Right lung (tissue), 5 donors: ENCODE measurements around the gene IFNG. TPM values are rescaled to one million over a fixed set of nuclear protein-coding genes. Genes with fewer than 3 reads are reported as not detected.

Experiments used
- DNase-seq, 2 donors: peaks; one replicate each; pipeline ENCODE4 v3.0.0-alpha.2; 2013
- polyA plus RNA-seq, 5 donors: library from polyadenylated mRNA; unstranded; fragments of 120-200 nt; gene quantifications; one replicate each; pipeline versions ENCODE4 v1.2.1 to v1.2.3, GENCODE V29; 2013; ENCODE audit warnings: inconsistent platforms in 1 of 5, low replicate concordance in 1 of 5; ENCODE audit not compliant: insufficient read length in 5 of 5, insufficient read depth in 1 of 5

The IFNG gene
- polyA plus RNA-seq, 5 donors, result 0.12 TPM; not detected in 4

GRCh38 chr12:68169213-68169889 lies 9.8 kb upstream of the IFNG start:
- no peak for DNase-seq

DNA sequence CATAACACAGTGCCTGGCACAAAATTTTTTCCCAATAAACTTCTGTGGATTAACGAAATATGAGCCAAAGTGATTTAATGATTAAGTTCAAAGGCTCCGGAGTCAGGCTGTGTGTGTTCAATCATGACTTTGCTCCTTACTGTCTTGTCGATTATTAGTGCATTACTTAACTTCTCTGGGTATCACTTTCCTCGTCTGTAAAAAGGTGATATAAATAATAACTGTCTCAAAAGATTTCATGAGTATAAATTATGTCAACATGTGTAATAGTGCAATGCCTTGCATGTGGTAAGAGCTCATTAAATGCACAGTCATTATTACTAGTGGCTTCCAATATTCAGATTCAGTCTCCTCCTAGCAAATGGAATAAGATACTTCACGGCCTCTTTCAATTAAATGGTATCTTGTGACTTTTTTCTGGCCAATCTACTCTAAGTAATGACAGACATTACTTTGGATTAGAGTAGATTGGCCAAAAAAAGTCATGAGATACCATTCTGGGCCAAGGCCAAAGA lies 6.8 kb upstream of the IFNG start:
- no peak for DNase-seq

GRCh38 chr12:68163560-68164081 lies 4.1 kb upstream of the IFNG start:
- no peak for DNase-seq

DNA sequence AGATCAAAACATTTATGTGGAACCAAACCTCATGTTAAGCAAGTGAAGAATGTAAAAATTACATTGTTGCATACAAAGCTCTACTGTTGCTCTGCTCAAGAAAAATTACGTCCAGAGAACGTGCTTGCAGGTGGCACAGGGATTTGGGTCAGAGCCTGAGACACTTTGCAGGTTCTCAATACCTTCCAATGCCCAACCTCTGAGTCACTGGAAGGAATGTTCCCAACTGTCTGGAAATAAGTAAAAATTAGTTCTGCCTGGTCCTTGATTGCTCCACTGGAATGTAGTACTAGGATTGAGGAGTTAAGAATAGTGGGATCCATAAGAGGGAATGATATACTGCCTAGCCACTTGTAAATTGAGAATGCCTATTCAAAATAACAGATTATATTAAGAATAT lies 2.8 kb upstream of the IFNG start:
- no peak for DNase-seq

GRCh38 chr12:68158432-68158831 lies 1.1 kb downstream of the IFNG start:
- DNase-seq, result no peak

GRCh38 chr12:68157380-68157779 lies 2.2 kb downstream of the IFNG start:
- no peak for DNase-seq

DNA sequence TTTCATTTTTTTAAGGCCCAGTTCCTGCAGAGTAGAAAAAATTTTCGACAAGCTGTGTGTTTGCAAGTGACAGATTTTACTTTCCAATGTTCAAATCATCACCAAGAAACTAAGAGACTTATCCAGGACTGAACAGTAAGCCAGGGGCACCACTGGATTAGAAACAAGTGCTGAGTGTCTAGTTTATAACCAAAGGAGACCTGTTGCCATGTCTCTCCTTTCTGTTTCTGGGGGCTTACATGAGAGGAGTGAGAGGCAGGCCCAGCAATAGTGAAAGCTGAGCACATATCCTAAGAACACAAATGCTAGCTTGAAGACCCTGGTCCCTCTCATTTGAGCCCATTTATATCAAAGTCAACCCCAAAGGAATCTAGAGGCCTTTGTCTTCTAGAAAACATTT lies 2.9 kb downstream of the IFNG start:
- no peak for DNase-seq

- no peak for DNase-seq
Observed at GRCh38 chr12:68154779-68155178, 4.8 kb downstream of the IFNG start.

DNA sequence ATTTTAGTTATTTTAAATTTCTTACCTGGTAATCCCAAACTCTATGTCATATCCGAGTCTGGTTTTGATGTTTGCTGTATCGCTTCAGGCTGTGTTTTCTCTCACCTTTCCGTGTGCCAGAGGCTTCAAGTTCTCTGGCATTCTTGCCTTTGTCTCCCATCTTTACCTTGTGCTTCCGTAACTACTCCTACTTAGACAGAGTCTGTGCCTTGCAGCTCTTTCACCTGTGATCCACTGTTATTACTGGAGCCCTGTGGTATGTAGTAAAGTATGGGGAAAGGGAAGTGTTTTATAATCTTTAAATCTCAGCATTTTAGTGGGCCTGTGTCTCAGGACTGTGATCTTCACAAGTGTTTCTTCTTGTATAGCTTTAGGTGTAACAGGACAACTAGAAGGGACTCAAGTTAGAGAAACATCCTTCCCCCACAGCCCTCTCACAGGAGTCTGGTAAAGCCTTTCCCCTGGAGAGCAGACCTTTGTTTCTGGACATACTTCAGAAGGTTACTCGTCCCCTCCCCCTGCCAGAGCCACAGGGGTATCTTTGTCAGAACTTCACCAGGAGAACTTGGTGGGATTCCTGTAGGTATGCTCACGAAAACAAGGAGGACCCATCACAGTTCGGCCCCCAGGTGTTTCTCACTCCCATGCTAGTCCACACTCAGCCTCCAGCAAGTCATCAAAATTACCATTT lies 11.1 kb downstream of the IFNG start:
- no peak for DNase-seq

GRCh38 chr12:68140556-68140955 lies 19.0 kb downstream of the IFNG start:
- DNase-seq, result no peak

DNA sequence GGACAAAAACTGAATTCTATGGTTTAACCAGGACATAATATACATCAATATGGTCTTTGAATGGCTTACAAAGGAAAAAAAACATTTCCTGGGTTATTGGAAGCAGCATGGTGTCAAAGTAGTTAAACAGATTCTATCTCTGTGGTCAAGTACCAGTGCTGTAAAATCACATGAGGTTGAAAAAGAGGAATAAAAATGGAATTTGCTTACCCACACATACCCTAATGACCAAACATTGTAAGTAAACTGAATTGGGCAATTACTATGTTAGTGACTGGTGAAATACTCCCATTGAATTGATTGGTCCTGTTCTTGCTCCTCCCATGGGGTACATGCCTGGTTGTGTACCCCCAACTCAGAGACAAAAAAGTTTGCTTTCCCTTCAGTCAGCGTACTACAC lies 19.6 kb downstream of the IFNG start:
- no peak for DNase-seq

GRCh38 chr12:68139001-68139400 lies 20.5 kb downstream of the IFNG start:
- no peak for DNase-seq

DNA sequence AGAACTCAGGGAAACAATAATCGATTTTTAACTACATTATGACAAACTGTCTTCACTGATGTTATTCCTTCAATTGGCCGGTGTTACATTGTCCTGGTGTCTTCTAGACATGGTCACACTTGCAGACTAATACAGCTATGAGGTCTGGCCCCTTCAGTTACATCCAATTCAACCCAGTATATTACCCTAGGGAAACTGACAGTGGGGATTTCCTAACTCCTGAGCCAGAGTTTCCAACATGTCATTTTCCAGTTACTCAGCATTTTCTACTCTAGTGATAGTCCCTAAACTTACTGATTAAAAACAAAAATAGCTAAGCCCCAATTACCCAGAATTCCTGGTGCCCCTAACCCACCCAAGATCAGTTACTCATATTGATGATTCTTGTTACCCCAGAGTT lies 21.1 kb downstream of the IFNG start:
- no peak for DNase-seq

- DNase-seq, result no peak
Observed at GRCh38 chr12:68137335-68137830, 22.2 kb downstream of the IFNG start.

DNA sequence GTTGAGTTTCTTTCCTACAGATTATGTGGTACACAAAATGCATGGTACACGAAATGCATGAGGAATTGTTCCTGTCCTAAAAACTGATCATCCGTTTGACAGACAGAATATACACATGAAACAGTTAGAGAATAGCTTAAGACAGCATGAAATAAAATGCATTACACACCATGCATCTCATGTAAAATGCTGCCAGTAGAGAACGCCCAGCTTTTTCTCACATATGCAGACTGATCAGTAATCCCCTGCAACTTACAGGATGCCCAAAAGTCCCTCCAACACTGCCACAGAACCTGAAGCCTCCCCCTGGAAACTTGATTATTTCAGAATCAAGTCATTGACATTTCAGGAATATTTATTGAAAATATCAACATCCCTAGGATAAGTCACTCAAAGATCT lies 24.0 kb downstream of the IFNG start:
- DNase-seq, result no peak

DNA sequence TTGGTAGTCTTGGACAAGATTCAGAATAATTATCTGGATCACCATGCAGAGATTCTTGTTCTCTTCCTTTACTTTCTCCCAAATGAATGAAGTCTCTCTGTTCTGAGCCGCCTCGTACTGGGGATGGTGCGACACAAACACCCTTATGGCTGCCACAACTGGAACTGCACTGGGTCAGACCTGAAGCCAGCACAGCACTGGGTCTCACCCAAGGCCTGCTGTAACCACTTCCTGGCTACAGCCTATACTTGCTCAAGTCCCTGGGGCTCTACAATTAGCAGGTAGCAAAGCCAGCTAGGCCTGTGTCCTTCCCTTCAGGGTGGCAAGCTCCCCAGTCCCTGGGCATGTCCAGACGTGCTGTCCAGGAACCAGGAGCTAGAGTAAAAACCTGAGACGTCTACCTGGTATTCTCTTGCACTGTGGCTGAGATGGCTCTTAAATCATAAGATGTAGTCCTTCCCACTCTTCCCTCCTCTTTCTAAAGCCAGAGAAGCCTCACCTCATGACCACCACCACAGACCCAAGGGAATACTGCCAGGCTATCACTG lies 27.6 kb downstream of the IFNG start:
- DNase-seq, result no peak

DNA sequence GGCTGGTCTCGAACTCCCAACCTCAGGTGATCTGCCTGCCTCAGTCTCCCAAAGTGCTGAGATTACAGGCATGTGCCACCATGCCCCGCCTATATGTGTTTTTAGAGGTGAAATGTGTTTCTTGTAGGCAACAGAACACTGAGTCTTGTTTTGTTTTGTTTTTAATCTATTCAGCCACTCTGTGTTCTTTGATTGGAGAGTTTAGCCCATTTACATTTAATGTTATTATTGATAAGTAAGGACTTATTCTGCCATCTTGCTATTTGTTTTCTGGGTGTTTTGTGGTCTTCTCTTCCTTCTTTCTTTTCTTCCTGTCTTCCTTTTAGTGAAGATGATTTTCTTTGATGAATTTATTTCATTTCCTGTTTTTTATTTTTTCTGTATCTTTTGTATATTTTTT lies 29.6 kb downstream of the IFNG start:
- no peak for DNase-seq

DNA sequence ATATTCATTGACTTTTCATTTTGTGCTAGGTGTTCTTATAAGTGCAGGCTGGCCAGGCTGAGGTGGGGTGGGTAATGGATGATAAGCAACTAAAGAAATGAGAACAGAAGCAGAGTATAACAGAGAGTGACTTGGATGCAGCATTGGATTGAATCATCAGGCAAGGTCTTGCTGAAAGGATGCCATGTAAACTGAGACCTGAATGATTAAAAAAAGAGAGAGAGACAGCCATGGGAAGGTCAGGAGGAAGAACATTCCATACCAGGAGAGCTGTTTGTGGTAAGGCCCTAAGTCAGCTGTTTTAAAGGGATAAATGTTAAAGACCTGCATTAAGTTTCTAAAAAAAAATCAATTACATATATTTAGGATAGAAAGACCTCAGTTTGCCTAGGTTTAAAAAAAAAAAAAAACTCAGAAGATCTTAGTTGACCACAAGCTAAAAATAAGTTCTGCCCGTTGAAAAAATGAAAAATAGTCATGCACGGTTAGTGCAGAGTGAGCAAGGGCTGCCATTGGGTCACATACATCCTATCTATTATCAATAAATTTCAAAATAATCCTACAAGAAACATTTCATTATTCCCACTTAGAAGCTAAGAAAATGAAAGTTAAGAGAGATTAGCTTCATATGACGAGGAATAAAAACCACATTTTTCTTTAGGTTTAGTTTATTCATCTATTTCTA lies 37.2 kb downstream of the IFNG start:
- no peak for DNase-seq

DNA sequence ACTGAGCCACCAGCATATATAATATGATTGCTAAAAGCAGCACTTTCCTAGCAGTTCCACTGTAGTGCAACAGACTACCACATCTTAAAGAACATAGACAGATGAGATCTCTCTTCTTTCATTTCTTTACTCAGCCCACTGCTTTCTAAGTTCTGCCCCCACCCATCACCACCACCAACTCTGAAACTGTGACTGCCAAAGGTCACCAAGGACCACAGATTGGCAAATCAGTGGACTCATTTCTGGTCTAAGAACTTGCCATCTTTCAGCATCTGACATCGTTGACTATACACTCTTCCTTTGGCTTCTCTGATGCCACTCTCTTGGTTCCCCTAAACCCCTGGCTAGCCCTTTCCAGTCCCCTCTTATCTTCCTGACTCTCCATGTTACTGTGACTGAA lies 38.4 kb downstream of the IFNG start:
- DNase-seq, result no peak

GRCh38 chr12:68119724-68120211 lies 39.8 kb downstream of the IFNG start:
- DNase-seq, result no peak

GRCh38 chr12:68119250-68119649 lies 40.3 kb downstream of the IFNG start:
- DNase-seq, result no peak
